ENCODE measurements around the gene PLPP4.

DNA sequence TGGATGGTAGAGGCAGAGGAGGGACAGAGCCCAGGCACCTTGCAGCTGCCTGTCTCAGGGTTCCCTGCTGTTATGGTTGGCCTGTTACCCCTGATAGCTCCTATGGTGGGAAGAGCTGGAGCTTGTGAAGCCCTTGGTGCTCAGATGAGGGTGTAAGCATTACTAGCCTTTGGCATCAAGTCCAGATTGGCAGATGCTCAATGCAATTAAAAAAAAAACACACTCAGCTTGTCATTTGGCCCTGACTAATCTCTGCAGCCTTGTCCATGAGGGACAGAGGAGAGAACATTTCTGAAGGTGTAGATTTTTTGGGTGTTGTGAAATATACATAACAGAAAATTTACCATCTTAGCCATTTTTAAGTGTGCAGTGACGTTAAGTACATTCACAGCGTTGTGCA, 86.3 kb downstream of the PLPP4 start:
- TF ChIP-seq SIN3A (IDR thresholded peaks at IDR 0.05; ENCODE audit: low read depth, low read length) (no peak), POLR2A (IDR thresholded peaks at IDR 0.05; ENCODE audit: low read depth, low read length) (no peak), SMC3 (IDR thresholded peaks at IDR 0.05; ENCODE audit: borderline replicate concordance, low read length) (no peak), EZH2 (IDR thresholded peaks at IDR 0.05; ENCODE audit: borderline replicate concordance, control insufficient read depth, low read depth, low read length) (no peak), ASH2L (IDR thresholded peaks at IDR 0.05; ENCODE audit: borderline replicate concordance, low read depth) (no peak), FOXM1 (IDR thresholded peaks at IDR 0.05; ENCODE audit: low read depth, low read length) (no peak)
- TF ChIP-seq, protein P1, sequence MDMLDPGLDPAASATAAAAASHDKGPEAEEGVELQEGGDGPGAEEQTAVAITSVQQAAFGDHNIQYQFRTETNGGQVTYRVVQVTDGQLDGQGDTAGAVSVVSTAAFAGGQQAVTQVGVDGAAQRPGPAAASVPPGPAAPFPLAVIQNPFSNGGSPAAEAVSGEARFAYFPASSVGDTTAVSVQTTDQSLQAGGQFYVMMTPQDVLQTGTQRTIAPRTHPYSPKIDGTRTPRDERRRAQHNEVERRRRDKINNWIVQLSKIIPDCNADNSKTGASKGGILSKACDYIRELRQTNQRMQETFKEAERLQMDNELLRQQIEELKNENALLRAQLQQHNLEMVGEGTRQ (IDR thresholded peaks at IDR 0.05; ENCODE audit: borderline replicate concordance, low read depth, low read length): no peak
- TF ChIP-seq, protein P2, sequence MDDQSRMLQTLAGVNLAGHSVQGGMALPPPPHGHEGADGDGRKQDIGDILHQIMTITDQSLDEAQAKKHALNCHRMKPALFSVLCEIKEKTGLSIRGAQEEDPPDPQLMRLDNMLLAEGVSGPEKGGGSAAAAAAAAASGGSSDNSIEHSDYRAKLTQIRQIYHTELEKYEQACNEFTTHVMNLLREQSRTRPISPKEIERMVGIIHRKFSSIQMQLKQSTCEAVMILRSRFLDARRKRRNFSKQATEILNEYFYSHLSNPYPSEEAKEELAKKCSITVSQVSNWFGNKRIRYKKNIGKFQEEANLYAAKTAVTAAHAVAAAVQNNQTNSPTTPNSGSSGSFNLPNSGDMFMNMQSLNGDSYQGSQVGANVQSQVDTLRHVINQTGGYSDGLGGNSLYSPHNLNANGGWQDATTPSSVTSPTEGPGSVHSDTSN (IDR thresholded peaks at IDR 0.05; ENCODE audit: insufficient replicate concordance, low read depth, low read length): no peak
- TF ChIP-seq, protein P3, sequence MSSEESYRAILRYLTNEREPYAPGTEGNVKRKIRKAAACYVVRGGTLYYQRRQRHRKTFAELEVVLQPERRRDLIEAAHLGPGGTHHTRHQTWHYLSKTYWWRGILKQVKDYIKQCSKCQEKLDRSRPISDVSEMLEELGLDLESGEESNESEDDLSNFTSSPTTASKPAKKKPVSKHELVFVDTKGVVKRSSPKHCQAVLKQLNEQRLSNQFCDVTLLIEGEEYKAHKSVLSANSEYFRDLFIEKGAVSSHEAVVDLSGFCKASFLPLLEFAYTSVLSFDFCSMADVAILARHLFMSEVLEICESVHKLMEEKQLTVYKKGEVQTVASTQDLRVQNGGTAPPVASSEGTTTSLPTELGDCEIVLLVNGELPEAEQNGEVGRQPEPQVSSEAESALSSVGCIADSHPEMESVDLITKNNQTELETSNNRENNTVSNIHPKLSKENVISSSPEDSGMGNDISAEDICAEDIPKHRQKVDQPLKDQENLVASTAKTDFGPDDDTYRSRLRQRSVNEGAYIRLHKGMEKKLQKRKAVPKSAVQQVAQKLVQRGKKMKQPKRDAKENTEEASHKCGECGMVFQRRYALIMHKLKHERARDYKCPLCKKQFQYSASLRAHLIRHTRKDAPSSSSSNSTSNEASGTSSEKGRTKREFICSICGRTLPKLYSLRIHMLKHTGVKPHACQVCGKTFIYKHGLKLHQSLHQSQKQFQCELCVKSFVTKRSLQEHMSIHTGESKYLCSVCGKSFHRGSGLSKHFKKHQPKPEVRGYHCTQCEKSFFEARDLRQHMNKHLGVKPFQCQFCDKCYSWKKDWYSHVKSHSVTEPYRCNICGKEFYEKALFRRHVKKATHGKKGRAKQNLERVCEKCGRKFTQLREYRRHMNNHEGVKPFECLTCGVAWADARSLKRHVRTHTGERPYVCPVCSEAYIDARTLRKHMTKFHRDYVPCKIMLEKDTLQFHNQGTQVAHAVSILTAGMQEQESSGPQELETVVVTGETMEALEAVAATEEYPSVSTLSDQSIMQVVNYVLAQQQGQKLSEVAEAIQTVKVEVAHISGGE (CRISPR knock-in tag; IDR thresholded peaks at IDR 0.05): no peak

All from GM12878 (cell line).